Nucleus accumbens (tissue), 56 donors: ENCODE results near the gene SLC6A19.
A peak's percentile ranks its signal among the peaks of the same experiment; 100 is the strongest.

Experiments used
- DNase-seq, 56 donors: peaks; one replicate each; lab custom pipeline; 2025; lab: John Stamatoyannopoulos, UW

The SLC6A19 gene

DNA sequence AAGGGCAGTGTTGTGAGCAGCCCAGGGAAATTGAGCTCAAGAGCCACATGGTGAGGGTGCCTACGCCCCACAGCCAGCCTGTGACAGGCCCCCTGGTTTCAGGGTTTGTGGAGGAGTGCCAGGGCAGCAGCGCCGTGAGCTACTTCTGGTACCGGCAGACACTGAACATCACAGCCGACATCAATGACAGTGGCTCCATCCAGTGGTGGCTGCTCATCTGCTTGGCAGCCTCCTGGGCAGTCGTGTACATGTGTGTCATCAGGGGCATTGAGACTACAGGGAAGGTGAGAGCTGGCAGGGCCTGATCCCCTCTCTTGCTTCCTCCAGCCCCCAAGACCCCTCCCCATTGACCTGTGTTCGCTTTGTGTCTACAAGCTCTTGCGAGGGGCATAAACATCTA, 34.0 kb downstream of the SLC6A19 start:
- no peak for DNase-seq

DNA sequence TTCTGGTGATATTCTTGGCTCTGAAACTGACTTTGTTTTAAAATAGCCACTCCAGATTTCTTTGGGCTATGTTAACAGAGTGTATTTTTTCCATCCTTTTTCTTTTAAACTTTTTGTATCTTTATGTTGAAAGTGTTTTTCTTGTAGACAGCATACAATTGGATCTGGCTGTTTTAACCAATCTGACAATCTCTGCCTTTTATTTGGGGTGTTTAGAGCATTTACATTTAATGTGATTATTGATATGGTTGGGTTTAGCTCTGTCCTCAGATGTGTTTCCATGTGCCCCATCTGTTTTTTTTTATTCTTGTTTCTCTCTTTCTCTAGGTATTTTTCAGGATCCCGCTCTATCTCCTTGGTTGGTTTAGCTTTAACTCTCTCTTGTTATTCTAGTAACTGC, 34.4 kb downstream of the SLC6A19 start:
- DNase-seq: no peak

GRCh38 chr5:1239505-1240251, 38.3 kb downstream of the SLC6A19 start:
- no peak for DNase-seq

DNA sequence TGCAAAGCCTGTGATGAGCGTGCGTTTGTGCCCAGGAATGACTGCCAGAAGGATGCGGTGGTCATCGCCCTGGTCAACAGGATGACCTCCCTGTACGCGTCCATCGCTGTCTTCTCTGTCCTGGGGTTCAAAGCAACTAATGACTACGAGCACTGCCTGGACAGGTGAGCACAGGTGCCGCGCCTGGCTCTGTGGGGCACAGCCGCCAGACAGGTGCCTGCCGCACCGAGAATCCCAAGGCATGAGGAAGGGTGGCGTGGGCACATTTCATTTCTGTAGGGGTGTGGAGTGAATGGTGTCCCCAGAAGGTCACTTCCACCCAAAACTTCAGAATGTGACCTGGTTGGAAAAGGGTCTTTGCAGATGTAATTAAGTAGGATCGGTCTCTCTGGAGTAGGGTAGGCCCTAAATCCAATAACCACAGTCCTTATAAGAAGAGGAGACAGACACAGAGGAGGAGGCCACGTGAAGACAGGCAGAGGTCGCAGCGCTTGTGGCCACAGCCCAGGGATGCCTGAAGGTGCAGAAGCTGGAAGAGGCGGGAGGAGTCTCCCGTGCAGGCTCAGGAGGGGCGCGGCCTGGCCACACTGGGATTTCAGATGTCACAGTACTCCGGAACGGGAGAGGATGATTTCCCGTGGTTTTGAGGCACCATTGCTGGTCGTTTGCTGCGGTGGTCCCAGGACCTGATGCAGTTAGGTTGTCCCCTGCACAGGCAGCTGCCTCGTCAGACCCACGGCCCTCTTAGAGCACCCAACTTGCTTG, 39.3 kb downstream of the SLC6A19 start:
- DNase-seq: no peak

DNA sequence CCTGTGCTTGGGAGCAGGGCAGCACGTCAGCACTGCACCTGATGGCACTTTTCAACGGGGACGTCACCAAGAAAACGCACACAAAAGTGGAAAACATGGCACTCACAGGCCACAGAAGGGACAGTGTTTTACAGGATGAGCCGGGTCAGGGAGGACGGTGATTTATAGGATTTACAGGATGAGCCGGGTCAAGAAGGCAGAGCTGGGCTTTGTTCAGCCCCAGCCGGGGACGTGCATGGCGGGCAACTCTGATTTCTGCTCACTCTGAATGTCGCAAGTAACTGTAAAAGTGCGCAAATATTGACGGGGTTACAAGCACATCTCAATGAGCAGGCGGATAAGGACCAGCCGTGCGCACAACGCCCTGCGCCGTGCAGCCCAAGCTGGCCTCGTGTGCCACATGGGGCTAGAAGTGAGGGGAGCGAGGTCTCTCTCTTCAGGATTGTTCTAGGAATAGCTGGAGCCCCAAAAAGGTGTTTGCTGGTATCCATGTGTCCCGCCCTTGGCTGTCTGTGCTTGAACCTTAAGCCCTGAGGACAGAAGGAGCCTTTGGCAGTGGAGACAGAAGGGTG, 40.2 kb downstream of the SLC6A19 start:
- no peak for DNase-seq

DNA sequence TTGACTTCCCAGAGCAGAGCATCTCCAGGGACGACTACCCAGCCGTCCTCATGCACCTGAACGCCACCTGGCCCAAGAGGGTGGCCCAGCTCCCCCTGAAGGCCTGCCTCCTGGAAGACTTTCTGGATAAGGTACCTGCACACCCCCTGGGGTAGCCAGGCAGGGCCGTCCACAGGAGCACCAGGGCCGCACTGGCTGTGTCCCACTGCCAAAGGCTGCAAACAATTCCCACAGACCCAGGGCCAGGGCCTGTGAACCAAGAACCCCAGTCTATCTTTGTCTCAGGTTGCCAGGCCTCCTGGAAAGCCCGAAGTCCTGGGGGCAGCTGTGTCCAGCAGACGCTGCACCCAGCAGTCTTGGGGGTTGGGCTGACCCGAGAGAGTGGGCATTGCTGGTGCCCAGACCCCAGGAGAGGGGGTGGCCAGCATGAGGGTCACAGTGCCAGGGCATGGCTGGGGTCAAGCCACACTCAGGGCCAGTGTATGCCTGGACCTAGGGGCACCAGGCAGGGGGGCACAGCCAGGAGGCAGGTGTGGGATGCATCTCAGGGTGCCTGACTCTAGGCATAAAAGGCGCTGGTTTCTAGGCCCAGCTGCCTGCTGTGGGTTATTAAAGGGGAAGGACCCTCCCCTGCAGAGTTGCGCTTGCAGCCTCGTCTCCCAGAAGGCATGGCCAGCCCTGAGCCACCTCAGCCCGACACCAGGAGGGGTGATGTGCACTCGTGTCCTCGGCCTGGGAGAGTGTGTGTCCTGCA, 41.5 kb downstream of the SLC6A19 start:
- DNase-seq: no peak

GRCh38 chr5:1243487-1244130, 42.2 kb downstream of the SLC6A19 start:
- no peak for DNase-seq

DNA sequence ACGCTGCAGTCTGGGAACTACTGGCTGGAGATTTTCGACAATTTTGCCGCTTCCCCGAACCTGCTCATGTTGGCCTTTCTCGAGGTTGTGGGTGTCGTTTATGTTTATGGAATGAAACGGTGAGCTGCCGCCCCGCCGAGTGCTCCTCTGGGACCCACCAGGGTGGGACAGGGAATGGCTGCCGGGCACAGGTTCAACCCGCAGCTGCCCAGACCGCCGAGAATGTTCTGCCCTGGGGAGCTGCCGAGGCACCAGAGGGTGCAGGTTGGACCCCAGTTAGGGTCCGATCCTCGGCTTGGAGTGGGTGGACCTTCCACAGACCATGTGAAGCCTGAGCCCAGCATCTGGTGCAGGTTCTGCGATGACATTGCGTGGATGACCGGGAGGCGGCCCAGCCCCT, 42.9 kb downstream of the SLC6A19 start:
- no peak for DNase-seq

- DNase-seq: peak in 3 of 56 donors; percentile 4 to 19 (median 13)
These were observed 43.6 kb downstream of the SLC6A19 start for GRCh38 chr5:1244976-1245375.

DNA sequence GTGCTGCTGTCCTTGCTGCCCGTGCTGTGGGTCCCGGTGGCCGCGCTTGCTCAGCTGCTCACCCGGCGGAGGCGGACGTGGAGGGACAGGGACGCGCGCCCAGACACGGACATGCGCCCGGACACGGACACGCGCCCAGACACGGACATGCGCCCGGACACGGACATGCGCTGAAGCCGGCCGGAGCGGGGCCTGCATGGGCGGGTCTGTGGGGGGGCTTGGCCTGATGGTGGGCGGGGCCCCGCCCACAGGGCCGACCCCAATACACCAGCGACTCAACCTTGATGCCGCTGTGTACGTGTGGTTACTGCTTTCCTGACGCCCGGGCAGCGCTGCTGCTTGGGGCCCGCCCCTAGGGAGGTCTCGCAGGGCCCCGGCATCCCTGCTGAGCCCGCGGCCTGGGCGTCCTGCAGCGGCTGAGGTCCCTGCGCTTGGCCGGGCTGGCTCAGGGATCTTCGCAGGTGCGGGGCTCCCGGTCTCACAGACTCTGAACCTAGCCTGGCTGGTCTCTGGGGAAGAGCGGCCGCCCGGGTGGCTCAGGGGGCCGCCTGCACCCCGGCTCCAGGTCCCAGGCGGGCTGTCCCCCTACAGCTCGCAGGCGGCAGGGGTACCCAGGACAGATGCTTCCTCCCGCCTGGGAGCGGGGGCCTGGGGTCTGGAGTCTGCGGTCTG, 44.6 kb downstream of the SLC6A19 start:
- DNase-seq: peak in 2 of 56 donors; percentile 6 to 36

GRCh38 chr5:1246711-1247431, 45.5 kb downstream of the SLC6A19 start:
- DNase-seq: peak in 4 of 56 donors; percentile 3 to 25 (median 6)

DNA sequence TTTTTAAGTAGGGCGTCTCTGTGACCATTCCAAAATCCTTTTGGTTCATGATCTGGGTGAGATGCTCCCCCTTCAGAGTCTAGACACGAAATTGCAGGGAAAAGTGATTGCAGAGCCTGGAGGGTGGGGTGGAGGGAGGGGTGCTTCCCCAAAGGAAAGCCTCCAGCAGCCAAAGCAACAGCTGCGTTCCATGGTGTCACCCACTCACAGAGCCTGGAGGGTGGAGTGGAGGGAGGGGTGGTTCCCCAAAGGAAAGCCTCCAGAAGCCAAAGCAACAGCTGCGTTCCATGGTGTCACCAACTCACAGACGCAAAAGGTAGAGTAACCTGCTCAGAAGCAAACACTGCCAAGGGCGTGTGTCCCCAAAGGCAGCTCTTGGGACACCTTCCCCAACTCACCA, 46.4 kb downstream of the SLC6A19 start:
- DNase-seq: peak in 7 of 56 donors; percentile 2 to 31 (median 13)

DNA sequence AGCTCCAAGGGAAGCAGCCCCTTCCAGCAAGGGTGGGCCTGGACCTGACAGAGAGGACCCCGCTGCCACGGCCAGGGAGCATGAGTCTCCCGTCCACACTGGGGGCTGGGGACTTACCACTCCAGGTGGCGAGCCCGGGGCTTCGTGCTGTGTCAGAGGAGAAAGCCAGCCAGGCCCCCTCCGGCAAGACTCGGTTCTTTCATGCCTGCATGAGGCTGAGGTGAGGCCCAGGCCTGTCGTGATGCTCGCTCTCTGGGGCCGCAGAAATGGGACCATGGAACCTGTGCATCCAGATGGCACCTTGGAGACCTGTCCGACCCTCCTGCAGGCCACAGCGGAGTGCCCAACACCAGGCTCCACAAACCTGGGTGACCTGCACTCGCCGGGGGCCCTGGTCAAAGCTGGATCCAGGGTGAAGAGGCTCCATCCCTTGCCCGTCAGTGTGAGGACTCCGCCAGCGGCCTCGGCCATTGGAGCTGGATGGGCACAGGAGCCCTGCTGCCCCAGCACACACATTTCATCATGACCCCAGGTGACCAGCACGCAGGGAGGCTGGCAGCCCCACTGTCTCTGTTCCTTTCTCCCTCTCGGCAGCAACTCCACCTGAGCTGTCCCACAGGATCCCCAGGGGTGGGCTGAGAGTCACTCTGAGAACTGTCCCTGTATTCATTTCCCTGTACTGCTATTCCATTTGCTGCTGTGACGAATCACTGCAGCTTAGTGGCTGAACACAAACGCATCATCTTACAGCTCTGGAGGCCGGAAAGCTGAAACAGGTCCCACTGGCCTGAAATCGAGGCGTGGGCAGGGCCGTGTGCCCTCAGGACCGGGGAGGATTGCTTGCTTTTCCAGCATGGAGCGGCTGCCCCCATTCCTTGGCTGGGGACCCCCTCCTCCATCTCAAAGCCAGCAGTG, 48.2 kb downstream of the SLC6A19 start:
- DNase-seq: no peak

GRCh38 chr5:1251678-1252580, 50.5 kb downstream of the SLC6A19 start:
- no peak for DNase-seq

DNA sequence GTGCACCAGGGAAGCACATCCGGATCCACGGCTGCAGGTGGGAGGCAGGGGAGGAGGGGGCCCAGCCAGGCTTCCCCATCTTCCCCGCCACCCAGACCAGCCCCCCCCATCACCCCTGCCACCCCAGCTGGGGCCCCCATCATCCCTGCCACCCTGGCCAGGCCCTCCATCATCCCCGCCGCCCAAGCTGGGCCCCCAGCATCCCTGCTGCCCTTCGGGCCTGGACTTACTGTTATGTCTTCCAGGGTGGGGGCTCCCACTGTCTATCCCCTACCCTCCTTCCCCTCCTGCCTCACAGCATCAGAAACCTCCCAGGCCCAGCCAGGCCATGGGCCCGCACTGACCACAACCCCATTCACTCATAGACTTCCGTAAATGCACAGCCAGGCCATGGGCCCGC, 51.3 kb downstream of the SLC6A19 start:
- no peak for DNase-seq

DNA sequence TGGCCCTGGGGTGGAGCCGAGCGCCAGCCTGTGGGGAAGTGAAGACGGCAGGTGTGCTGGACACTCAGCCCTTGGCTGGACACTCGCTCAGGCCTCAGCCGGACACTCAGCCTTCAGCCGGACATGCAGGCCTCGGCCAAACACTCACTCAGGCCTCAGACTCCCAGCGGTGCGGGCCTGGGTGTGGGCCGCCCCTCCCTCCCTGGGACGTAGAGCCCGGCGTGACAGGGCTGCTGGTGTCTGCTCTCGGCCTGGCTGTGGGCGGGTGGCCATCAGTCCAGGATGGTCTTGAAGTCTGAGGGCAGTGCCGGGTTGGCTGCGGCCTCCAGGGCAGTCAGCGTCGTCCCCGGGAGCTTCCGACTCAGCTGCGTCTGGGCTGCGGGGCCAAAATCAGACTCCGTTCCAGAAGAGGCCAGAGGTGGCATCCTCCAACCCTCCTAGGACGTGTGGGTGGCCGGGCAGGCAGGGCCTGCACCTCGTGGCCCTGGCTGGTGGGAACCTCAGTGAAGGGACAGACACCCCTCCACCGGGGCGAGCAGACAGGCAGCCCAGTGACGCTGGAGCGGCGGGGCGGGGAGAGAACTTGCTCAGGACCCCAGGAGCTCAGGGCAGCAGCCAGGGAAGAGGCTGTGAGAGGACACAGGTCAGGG, 52.2 kb downstream of the SLC6A19 start:
- no peak for DNase-seq
